K562 (cell line): Measurements from ENCODE around the gene FABP7. TPM values are rescaled to one million over a fixed set of nuclear protein-coding genes. Genes with fewer than 3 reads are reported as not detected.

Experiments
- ATAC-seq: fragments of 200-7000 bp; cut with Tn5 transposase; 3 replicates; pipeline ENCODE4 v1.9.1; 2020; ENCODE audit warnings: moderate library complexity
- BruUV-seq: library from RNA; stranded (reverse); fragments of 400-500 nt; replicated peaks from 2 replicates; lab custom pipeline; 2021; lab: Mats Ljungman, UMichigan
- CTCF ChIA-PET: fragments of 300-600 bp; formaldehyde crosslinking; extraction: SDS; loops from one replicate; lab custom pipeline; 2021; ENCODE audit warnings: low intra/inter-chr PET ratio; lab: Yijun Ruan, JAX
- POLR2A ChIA-PET: fragments of 300-600, 350-650 bp; sonication (Branson Sonifier 250); formaldehyde crosslinking; extraction: SDS; loops from one replicate; lab custom pipeline; 2021; ENCODE audit warnings: antibody characterized with exemption, inconsistent platforms; lab: Yijun Ruan, JAX
- DNase-seq, 4 experiments: peaks; one replicate each; pipeline versions ENCODE4 v3.0.0 to v3.0.0-alpha.2; 2011 to 2018; ENCODE audit warnings: low spot score in 3 of 4, mixed read lengths in 3 of 4; ENCODE audit errors: extremely low read depth in 1 of 4
- FAIRE-seq: peaks from 2 replicates; lab custom pipeline; 2011; peaks lifted over from hg19 to GRCh38; lab: Jason Lieb, UNC
- H2AFZ ChIP-seq: 2 replicates; pipeline ENCODE4 v1.6.0; 2011; ENCODE audit warnings: low read depth, low read length, control low read depth, inconsistent platforms
- H3K27ac ChIP-seq: fragments of 200-600 bp; 3 replicates; pipeline ENCODE4 v1.8.0; 2011; ENCODE audit warnings: low read depth, mild to moderate bottlenecking, control low read depth, inconsistent platforms, low read length, moderate library complexity, mixed read lengths; ENCODE audit errors: extremely low read depth
- H3K27me3 ChIP-seq, 2 experiments: fragments of 300-600 bp in 1 of 2; 2 replicates in 1 of 2; 3 replicates in 1 of 2; pipeline versions ENCODE4 v1.6.0 to v1.8.0; 2011; ENCODE audit warnings: inconsistent platforms in 2 of 2, low read length in 2 of 2, mild to moderate bottlenecking in 1 of 2, mixed read lengths in 1 of 2, moderate library complexity in 1 of 2; ENCODE audit not compliant: control insufficient read depth in 2 of 2, insufficient read depth in 2 of 2
- H3K36me3 ChIP-seq: fragments of 300-600 bp; 3 replicates; pipeline ENCODE4 v1.8.0; 2011; ENCODE audit warnings: mild to moderate bottlenecking, low read length, inconsistent platforms; ENCODE audit not compliant: control insufficient read depth, insufficient read depth
- H3K4me1 ChIP-seq, 2 experiments: fragments of 200-600 bp in 1 of 2; replicated peaks in 1 of 2; 2 replicates in 1 of 2; 3 replicates in 1 of 2; pipeline versions ENCODE4 v1.5.1 to v1.8.0; 2011; ENCODE audit warnings: inconsistent platforms in 2 of 2, low read length in 2 of 2, mild to moderate bottlenecking in 1 of 2, mixed read lengths in 1 of 2, moderate library complexity in 1 of 2; ENCODE audit not compliant: control insufficient read depth in 2 of 2, insufficient read depth in 2 of 2
- H3K4me2 ChIP-seq: 2 replicates; pipeline ENCODE4 v1.6.1; 2011; ENCODE audit warnings: low read length, control low read depth, inconsistent platforms, mixed read lengths; ENCODE audit not compliant: insufficient read depth
- H3K4me3 ChIP-seq: fragments of 200-600 bp; sonication (generic), shearing (Covaris generic); 2 replicates; pipeline ENCODE4 v1.5.1; 2016; ENCODE audit warnings: control low read depth, inconsistent platforms
- H3K79me2 ChIP-seq: fragments of 200-600 bp; 3 replicates; pipeline ENCODE4 v1.8.0; 2011; ENCODE audit warnings: low read length, inconsistent platforms; ENCODE audit not compliant: control insufficient read depth, insufficient read depth
- H3K9ac ChIP-seq, 2 experiments: 2 replicates each; pipeline versions ENCODE4 v1.6.0 to v1.6.1; 2011; ENCODE audit warnings: low read depth in 2 of 2, low read length in 2 of 2, control low read depth in 1 of 2, inconsistent platforms in 1 of 2, mild to moderate bottlenecking in 1 of 2, mixed read lengths in 1 of 2; ENCODE audit not compliant: insufficient read depth in 1 of 2
- H3K9me1 ChIP-seq: one replicate; pipeline ENCODE4 v1.6.0; 2011; ENCODE audit warnings: inconsistent platforms, mild to moderate bottlenecking, low read length, moderate library complexity; ENCODE audit not compliant: control insufficient read depth, insufficient read depth
- H3K9me3 ChIP-seq: replicated peaks from 2 replicates; pipeline ENCODE4 v1.5.1; 2011; ENCODE audit warnings: low read depth, low read length, inconsistent platforms; ENCODE audit not compliant: control insufficient read depth, insufficient read depth
- H4K20me1 ChIP-seq: replicated peaks from 2 replicates; pipeline ENCODE4 v1.6.1; 2011; ENCODE audit warnings: low read length, inconsistent platforms, mixed read lengths; ENCODE audit not compliant: control insufficient read depth, insufficient read depth
- ARNT ChIP-seq, 2 experiments: fragments of 450-650 bp; IDR thresholded peaks; 2 replicates each; pipeline ENCODE4 v1.6.1; 2016; ENCODE audit warnings: mild to moderate bottlenecking in 1 of 2
- ETV1 ChIP-seq: fragments of 450-650 bp; conservative IDR thresholded peaks from 2 replicates; pipeline ENCODE4 v1.6.1; 2016; ENCODE audit warnings: missing genetic modification characterization, control low read depth, low read depth, missing compliant biosample characterization
- GATAD2B ChIP-seq: fragments of 450-650 bp; IDR thresholded peaks from 2 replicates; pipeline ENCODE4 v1.6.1; 2017; ENCODE audit warnings: mild to moderate bottlenecking, borderline replicate concordance
- HMGN3 ChIP-seq: IDR thresholded peaks from 2 replicates; pipeline ENCODE4 v1.6.1; 2011; ENCODE audit warnings: borderline replicate concordance, low read depth, mild to moderate bottlenecking, mixed read lengths, low read length; ENCODE audit not compliant: insufficient read length; ENCODE audit errors: extremely low read depth
- HSF4 ChIP-seq: fragments of 250-450 bp; sonication (Bioruptor Pico); IDR thresholded peaks from 2 replicates; pipeline ENCODE4 v2.1.2; 2022; ENCODE audit warnings: mild to moderate bottlenecking, moderate library complexity, borderline replicate concordance
- MAFF ChIP-seq: IDR thresholded peaks from 2 replicates; pipeline ENCODE4 v1.6.1; 2012; ENCODE audit warnings: low read length, improper control_type of control experiment
- NCOA2 ChIP-seq, 2 experiments: fragments of 450-650 bp; IDR thresholded peaks; 2 replicates each; pipeline ENCODE4 v1.6.1; 2018; ENCODE audit warnings: mild to moderate bottlenecking in 2 of 2, moderate library complexity in 1 of 2; ENCODE audit not compliant: partially characterized antibody in 2 of 2
- NCOR1 ChIP-seq: fragments of 450-650 bp; IDR thresholded peaks from 2 replicates; pipeline ENCODE4 v1.6.1; 2016; ENCODE audit warnings: mild to moderate bottlenecking, moderate library complexity
- POLR2A ChIP-seq: fragments of 450-650 bp; conservative IDR thresholded peaks from 2 replicates; pipeline ENCODE4 v1.6.1; 2016
- SLC30A9 ChIP-seq: fragments of 250-450 bp; sonication (Bioruptor Pico); IDR thresholded peaks from 2 replicates; pipeline ENCODE4 v1.8.0; 2022; ENCODE audit warnings: mild to moderate bottlenecking, moderate library complexity
- SRSF3 ChIP-seq: fragments of 200-400 bp; formaldehyde crosslinking; IDR thresholded peaks from 2 replicates; pipeline ENCODE4 v1.6.1; 2016; ENCODE audit warnings: mild to moderate bottlenecking, low read length, moderate library complexity; ENCODE audit not compliant: insufficient read depth
- TBL1XR1 ChIP-seq, 2 experiments: IDR thresholded peaks; 2 replicates each; pipeline ENCODE4 v1.6.1; 2012; ENCODE audit warnings: improper control_type of control experiment in 2 of 2, low read length in 2 of 2, mild to moderate bottlenecking in 1 of 2
- ZFP36 ChIP-seq: fragments of 150-350 bp; IDR thresholded peaks from 2 replicates; pipeline ENCODE4 v1.6.1; 2018; ENCODE audit warnings: low read length, low read depth; ENCODE audit not compliant: partially characterized antibody
- ZNF717 ChIP-seq: fragments of 250-450 bp; sonication (Bioruptor Pico); IDR thresholded peaks from 2 replicates; pipeline ENCODE4 v1.5.0; 2021
- ZNF76 ChIP-seq: fragments of 250-450 bp; sonication (Bioruptor Pico); IDR thresholded peaks from 2 replicates; pipeline ENCODE4 v1.4.0; 2020; ENCODE audit warnings: mild to moderate bottlenecking, moderate library complexity, borderline replicate concordance
- WGBS: fragments of 100-300 bp; shearing (Covaris generic); methylation state at CpG from one replicate; pipeline ENCODE4 v1.1.6; 2016; ENCODE audit warnings: low coverage, mixed read lengths; ENCODE audit not compliant: insufficient coverage; ENCODE audit errors: missing lambda C conversion rate; 5-methylcytosine and 5-hydroxymethylcytosine counted together
- in situ Hi-C: fragments of 300-500 bp; cut with MboI; formaldehyde crosslinking; loops from 4 replicates; pipeline ENCODE4 v1.15.0; 2018; ENCODE audit warnings: inconsistent platforms, mixed read lengths
- intact Hi-C: fragments of 100-400 bp; cut with micrococcal nuclease; formaldehyde crosslinking; loops from 2 replicates; pipeline ENCODE4 v1.14.2; 2022
- polyA plus RNA-seq, 8 experiments: library from polyadenylated mRNA; depleted of rRNA in 4 of 8; stranded (reverse) in 5 of 8; unstranded in 3 of 8; fragments of >200 nt; fragmentation: Nextera tagmentation in 2 of 8; fragmentation: Illumina TruSeq in 1 of 8; extraction: Ambion mirVana in 2 of 8; extraction: Trizol in 1 of 8; gene quantifications; 2 replicates each; pipeline versions ENCODE4 v1.2.1 to v1.2.3, GENCODE V29; 2011 to 2014; ENCODE audit warnings: inconsistent platforms in 1 of 8, missing spikeins in 1 of 8
- total RNA-seq, 7 experiments: library from RNA; depleted of rRNA in 6 of 7; stranded (reverse); fragments of >200 nt in 6 of 7; fragmentation: Illumina TruSeq in 2 of 7; extraction: Trizol in 2 of 7; gene quantifications; 2 replicates each; pipeline versions ENCODE4 v1.2.1 to v1.2.3, GENCODE V29; 2011 to 2021; ENCODE audit warnings: low replicate concordance in 1 of 7
- TF ChIP-seq, protein P1 (sequence below): fragments of 450-650 bp; formaldehyde crosslinking; IDR thresholded peaks from 2 replicates; pipeline ENCODE4 v1.4.0; 2020; ENCODE audit warnings: mild to moderate bottlenecking, moderate library complexity
- TF ChIP-seq, protein P2 (sequence below): fragments of 450-650 bp; formaldehyde crosslinking; conservative IDR thresholded peaks from 2 replicates; pipeline ENCODE4 v1.4.0; 2022; ENCODE audit warnings: mild to moderate bottlenecking, missing genetic modification characterization
- TF ChIP-seq, protein P3 (sequence below): fragments of 150-350 bp; conservative IDR thresholded peaks from 2 replicates; pipeline ENCODE4 v1.6.1; 2014; ENCODE audit warnings: low read length

Gene FABP7
- total and polyA plus RNA-seq, 9 of the 15 experiments (the other 6 are each of a cell fraction or from before 2014, with no cell fraction given), result 0.07 to 0.14 TPM; not detected in 7

DNA sequence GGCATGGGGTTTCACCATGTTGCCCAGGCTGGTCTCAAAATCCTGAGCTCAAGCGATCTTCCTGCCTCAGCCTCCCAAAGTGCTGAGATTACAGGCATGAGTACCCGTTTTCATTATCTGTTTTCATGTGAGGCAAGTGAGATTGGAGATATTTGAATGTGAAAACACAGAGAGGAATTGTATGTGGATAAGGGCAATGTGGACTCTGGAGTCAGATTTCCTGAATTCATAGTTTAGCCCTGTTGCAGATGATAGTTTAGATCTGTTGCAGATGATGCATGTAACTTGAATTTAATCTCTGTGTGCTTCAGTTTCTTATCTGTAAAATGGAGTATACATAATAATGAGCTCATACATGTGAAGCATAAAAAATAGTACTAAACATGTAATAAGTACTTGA is 13.2 kb downstream of the FABP7 start:
- CTCF ChIA-PET, result no interaction called here
- Histone ChIP-seq H2AFZ (no peak overlapping the region), H3K4me1 (peaks cover 6 to 9% of the 10 kb centered on the region in 2 experiments; a peak in 4 of 5 replicates), H3K79me2 (no peaks in the 10 kb centered on the region), H3K9me3 (no peaks in the 10 kb centered on the region), H3K27ac (no peak overlapping the region), H3K4me3 (no peak overlapping the region), H3K27me3 (peaks cover 2 to 11% of the 10 kb centered on the region in 2 experiments; a peak in 3 of 5 replicates), H3K36me3 (no peaks in the 10 kb centered on the region), H3K4me2 (no peak overlapping the region), H3K9me1 (no peaks in the 10 kb centered on the region), H4K20me1 (no peaks in the 10 kb centered on the region), H3K9ac (no peak overlapping the region)
- DNase-seq (no peak), ATAC-seq (no peak), FAIRE-seq (no peak)
- intact Hi-C loops (no loop called here), in situ Hi-C loops (no loop called here)
- BruUV-seq, result no TSS peak
- WGBS, result 0% methylated on average over 2 of the region's 2 CpGs
- POLR2A ChIA-PET, result interaction anchor here (0.7 kb wide), 1 partner anchor 361 kb away, joined by 3 read pairs; no protein-coding TSS in a partner anchor
- no peak for TF ChIP-seq POLR2A
- TF ChIP-seq ZFP36, result no peak
- TF ChIP-seq TBL1XR1 (IDR thresholded peaks at IDR 0.05; ENCODE audit: low read length in 2 of 2), result no peak
- TF ChIP-seq ETV1 (tag), result no peak
- TF ChIP-seq MAFF, result no peak
- no peak for TF ChIP-seq NCOA2 (IDR thresholded peaks at IDR 0.05; ENCODE audit: partially characterized antibody in 2 of 2)
- TF ChIP-seq, protein P1, sequence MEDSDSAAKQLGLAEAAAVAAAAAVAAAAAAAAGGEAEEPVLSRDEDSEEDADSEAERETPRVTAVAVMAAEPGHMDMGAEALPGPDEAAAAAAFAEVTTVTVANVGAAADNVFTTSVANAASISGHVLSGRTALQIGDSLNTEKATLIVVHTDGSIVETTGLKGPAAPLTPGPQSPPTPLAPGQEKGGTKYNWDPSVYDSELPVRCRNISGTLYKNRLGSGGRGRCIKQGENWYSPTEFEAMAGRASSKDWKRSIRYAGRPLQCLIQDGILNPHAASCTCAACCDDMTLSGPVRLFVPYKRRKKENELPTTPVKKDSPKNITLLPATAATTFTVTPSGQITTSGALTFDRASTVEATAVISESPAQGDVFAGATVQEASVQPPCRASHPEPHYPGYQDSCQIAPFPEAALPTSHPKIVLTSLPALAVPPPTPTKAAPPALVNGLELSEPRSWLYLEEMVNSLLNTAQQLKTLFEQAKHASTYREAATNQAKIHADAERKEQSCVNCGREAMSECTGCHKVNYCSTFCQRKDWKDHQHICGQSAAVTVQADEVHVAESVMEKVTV, result no peak
- TF ChIP-seq GATAD2B, result no peak
- TF ChIP-seq, protein P2, sequence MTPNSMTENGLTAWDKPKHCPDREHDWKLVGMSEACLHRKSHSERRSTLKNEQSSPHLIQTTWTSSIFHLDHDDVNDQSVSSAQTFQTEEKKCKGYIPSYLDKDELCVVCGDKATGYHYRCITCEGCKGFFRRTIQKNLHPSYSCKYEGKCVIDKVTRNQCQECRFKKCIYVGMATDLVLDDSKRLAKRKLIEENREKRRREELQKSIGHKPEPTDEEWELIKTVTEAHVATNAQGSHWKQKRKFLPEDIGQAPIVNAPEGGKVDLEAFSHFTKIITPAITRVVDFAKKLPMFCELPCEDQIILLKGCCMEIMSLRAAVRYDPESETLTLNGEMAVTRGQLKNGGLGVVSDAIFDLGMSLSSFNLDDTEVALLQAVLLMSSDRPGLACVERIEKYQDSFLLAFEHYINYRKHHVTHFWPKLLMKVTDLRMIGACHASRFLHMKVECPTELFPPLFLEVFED (CRISPR knock-in tag), result no peak
- no peak for TF ChIP-seq ARNT (IDR thresholded peaks at IDR 0.05)
- no peak for TF ChIP-seq ZNF76 (CRISPR knock-in tag)
- TF ChIP-seq, protein P3, sequence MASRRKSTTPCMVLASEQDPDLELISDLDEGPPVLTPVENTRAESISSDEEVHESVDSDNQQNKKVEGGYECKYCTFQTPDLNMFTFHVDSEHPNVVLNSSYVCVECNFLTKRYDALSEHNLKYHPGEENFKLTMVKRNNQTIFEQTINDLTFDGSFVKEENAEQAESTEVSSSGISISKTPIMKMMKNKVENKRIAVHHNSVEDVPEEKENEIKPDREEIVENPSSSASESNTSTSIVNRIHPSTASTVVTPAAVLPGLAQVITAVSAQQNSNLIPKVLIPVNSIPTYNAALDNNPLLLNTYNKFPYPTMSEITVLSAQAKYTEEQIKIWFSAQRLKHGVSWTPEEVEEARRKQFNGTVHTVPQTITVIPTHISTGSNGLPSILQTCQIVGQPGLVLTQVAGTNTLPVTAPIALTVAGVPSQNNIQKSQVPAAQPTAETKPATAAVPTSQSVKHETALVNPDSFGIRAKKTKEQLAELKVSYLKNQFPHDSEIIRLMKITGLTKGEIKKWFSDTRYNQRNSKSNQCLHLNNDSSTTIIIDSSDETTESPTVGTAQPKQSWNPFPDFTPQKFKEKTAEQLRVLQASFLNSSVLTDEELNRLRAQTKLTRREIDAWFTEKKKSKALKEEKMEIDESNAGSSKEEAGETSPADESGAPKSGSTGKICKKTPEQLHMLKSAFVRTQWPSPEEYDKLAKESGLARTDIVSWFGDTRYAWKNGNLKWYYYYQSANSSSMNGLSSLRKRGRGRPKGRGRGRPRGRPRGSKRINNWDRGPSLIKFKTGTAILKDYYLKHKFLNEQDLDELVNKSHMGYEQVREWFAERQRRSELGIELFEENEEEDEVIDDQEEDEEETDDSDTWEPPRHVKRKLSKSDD, result no peak
- TF ChIP-seq SRSF3, result no peak
- no peak for TF ChIP-seq NCOR1
- TF ChIP-seq SLC30A9 (CRISPR knock-in tag), result no peak
- TF ChIP-seq HSF4, result no peak
- TF ChIP-seq ZNF717 (CRISPR knock-in tag), result no peak
- TF ChIP-seq HMGN3, result no peak
